NCI-H2196 treated with DMSO at 0.1 percent for 48 hours (cell line): ENCODE data around the gene CGB5.
"Not testable (repeated sequence)": the region's sequence is repeated elsewhere in the genome, so short reads cannot be mapped to it uniquely, and the experiment has no call there.

Source experiments
- DNase-seq: peaks from one replicate; lab custom pipeline; 2025; ENCODE audit not compliant: unreplicated experiment; lab: John Stamatoyannopoulos, UW

Gene CGB5

GRCh38 chr19:49020931-49021895, 22.4 kb upstream of the CGB5 start:
- no peak for DNase-seq

- DNase-seq = no peak
Observed at GRCh38 chr19:49022116-49022515, 21.5 kb upstream of the CGB5 start.

GRCh38 chr19:49024233-49024632, 19.4 kb upstream of the CGB5 start, which contains the start of gene CGB3:
TSS of gene CGB3 (minus strand) at chr19:49024333. CDS start at chr19:49023971, 362 bp downstream.
- DNase-seq = not testable (repeated sequence)

GRCh38 chr19:49025088-49025487, 18.6 kb upstream of the CGB5 start:
- not testable (repeated sequence) for DNase-seq

GRCh38 chr19:49025599-49025998, 18.0 kb upstream of the CGB5 start:
- not testable (repeated sequence) for DNase-seq

GRCh38 chr19:49028686-49029085, 15.0 kb upstream of the CGB5 start:
- DNase-seq = not testable (repeated sequence)

- DNase-seq = not testable (repeated sequence)
Observed at GRCh38 chr19:49029749-49030148, 13.9 kb upstream of the CGB5 start.

- not testable (repeated sequence) for DNase-seq
Observed at GRCh38 chr19:49030323-49030722, 13.3 kb upstream of the CGB5 start.

- not testable (repeated sequence) for DNase-seq
Observed at GRCh38 chr19:49031642-49032301, 11.9 kb upstream of the CGB5 start, which contains the start of gene CGB2. TSS of gene CGB2 (plus strand) at chr19:49031890. CDS start at chr19:49032096, 206 bp downstream.

- DNase-seq = not testable (repeated sequence)
Observed at GRCh38 chr19:49036815-49037214, 6.8 kb upstream of the CGB5 start, which contains the start of gene CGB1. TSS of gene CGB1 (minus strand) at chr19:49036895. CDS start at chr19:49036711, 184 bp downstream.

GRCh38 chr19:49038111-49038510, 5.5 kb upstream of the CGB5 start:
- not testable (repeated sequence) for DNase-seq

- DNase-seq = not testable (repeated sequence)
Observed at GRCh38 chr19:49038557-49039276, 4.9 kb upstream of the CGB5 start.

- DNase-seq = not testable (repeated sequence)
Observed at GRCh38 chr19:49039736-49040135, 3.9 kb upstream of the CGB5 start.

- no peak for DNase-seq
Observed at GRCh38 chr19:49042177-49042576, 1.5 kb upstream of the CGB5 start.

GRCh38 chr19:49042666-49043065, 982 bp upstream of the CGB5 start:
- DNase-seq = not testable (repeated sequence)

- DNase-seq = not testable (repeated sequence)
Observed at GRCh38 chr19:49049011-49049410, 5.4 kb downstream of the CGB5 start, which contains the start of gene CGB8. TSS of gene CGB8 (minus strand) at chr19:49049111. CDS start at chr19:49048739, 372 bp downstream.

GRCh38 chr19:49049834-49050233, 6.2 kb downstream of the CGB5 start:
- not testable (repeated sequence) for DNase-seq

- not testable (repeated sequence) for DNase-seq
Observed at GRCh38 chr19:49050376-49051033, 6.9 kb downstream of the CGB5 start.

GRCh38 chr19:49056101-49056901, 12.7 kb downstream of the CGB5 start:
- no peak for DNase-seq
